Hematopoietic multipotent progenitor cell treated with erythropoietin and hydrocortisone succinate and interleukin-3 and kit ligand, for 6 days (in vitro differentiated cells): ENCODE measurements around the gene FHL2.

Experiments used
- DNase-seq: peaks from one replicate; pipeline ENCODE4 v3.0.0-alpha.2; 2015

The FHL2 gene

GRCh38 chr2:105397025-105397722 lies 1.7 kb downstream of the FHL2 start:
- DNase-seq: peak; percentile 38

- peak; percentile 80 for DNase-seq
These were observed 2.4 kb downstream of the FHL2 start for GRCh38 chr2:105396254-105397024.

- DNase-seq: no peak
These were observed 3.2 kb downstream of the FHL2 start for GRCh38 chr2:105395691-105396090.

- DNase-seq: no peak
These were observed 3.8 kb downstream of the FHL2 start for GRCh38 chr2:105394951-105395611.

- DNase-seq: no peak
These were observed 5.3 kb downstream of the FHL2 start for GRCh38 chr2:105393373-105394055.

- no peak for DNase-seq
These were observed 6.8 kb downstream of the FHL2 start for GRCh38 chr2:105391763-105392662.

- DNase-seq: no peak
These were observed 7.7 kb downstream of the FHL2 start for GRCh38 chr2:105391058-105391627.

- no peak for DNase-seq
These were observed 8.4 kb downstream of the FHL2 start for GRCh38 chr2:105390454-105390853.

- DNase-seq: no peak
These were observed 9.9 kb downstream of the FHL2 start for GRCh38 chr2:105388971-105389381.

GRCh38 chr2:105387225-105387624 lies 11.6 kb downstream of the FHL2 start:
- no peak for DNase-seq

GRCh38 chr2:105385731-105386540 lies 12.9 kb downstream of the FHL2 start:
- DNase-seq: peak; percentile 97

GRCh38 chr2:105384861-105385260 lies 14.0 kb downstream of the FHL2 start:
- no peak for DNase-seq

- DNase-seq: no peak
These were observed 14.6 kb downstream of the FHL2 start for GRCh38 chr2:105384216-105384615.

GRCh38 chr2:105383432-105384166 lies 15.3 kb downstream of the FHL2 start:
- no peak for DNase-seq

GRCh38 chr2:105382177-105382576 lies 16.7 kb downstream of the FHL2 start:
- no peak for DNase-seq

- DNase-seq: no peak
These were observed 17.7 kb downstream of the FHL2 start for GRCh38 chr2:105381101-105381668.

GRCh38 chr2:105380432-105381100 lies 18.3 kb downstream of the FHL2 start:
- DNase-seq: peak; percentile 72

GRCh38 chr2:105379741-105380186 lies 19.1 kb downstream of the FHL2 start:
- peak; percentile 45 for DNase-seq

- DNase-seq: no peak
These were observed 19.9 kb downstream of the FHL2 start for GRCh38 chr2:105378921-105379383.
